PC-3 (cell line): ENCODE data around the gene CLEC16A.

ENCODE experiments used
- CTCF ChIP-seq: fragments of 300-600 bp; sonication (generic); conservative IDR thresholded peaks from 2 replicates; pipeline ENCODE4 v1.5.1; 2017; ENCODE audit warnings: antibody characterized with exemption, low read depth, mild to moderate bottlenecking, low read length
- EZH2 ChIP-seq: fragments of 300-600 bp; sonication (generic); IDR thresholded peaks from one replicate; pipeline ENCODE4 v1.6.1; 2017; ENCODE audit warnings: antibody characterized with exemption, mild to moderate bottlenecking, low read length; ENCODE audit not compliant: unreplicated experiment
- EZH2phosphoT487 ChIP-seq: fragments of 300-600 bp; sonication (generic); IDR thresholded peaks from 2 replicates; pipeline ENCODE4 v1.6.1; 2018; ENCODE audit warnings: mild to moderate bottlenecking, antibody characterized with exemption, low read length, borderline replicate concordance

- TF ChIP-seq CTCF, result no peak
- no peak for TF ChIP-seq EZH2
- no peak for TF ChIP-seq EZH2phosphoT487
Measured at GRCh38 chr16:11138022-11138768, 193.8 kb downstream of the CLEC16A start.
